Measurements from ENCODE around the gene PAK4.

PAK4 gene

DNA sequence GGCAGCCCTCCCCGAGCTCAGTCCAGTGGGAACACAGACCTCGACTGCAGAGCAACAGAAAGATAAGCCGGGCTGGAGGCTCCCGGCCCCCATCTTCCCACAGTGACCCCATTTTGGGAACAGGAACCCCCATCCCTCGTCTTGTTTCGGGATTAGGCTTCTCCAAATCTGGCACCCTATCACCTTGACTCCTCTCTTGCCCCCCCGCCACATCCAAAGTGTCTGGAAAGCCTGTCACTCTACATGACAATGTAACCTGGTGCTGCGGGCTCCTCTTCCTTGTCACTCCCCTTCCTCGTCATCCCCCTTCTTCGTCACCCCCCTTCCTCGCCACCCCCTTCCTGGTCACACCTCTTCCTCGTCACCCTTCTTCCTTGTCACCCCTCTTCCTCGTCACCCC, 10.1 kb downstream of the PAK4 start:
- no peaks in the 10 kb centered on the region for H3K36me3 ChIP-seq (ENCODE audit: insufficient read depth)
- TF ChIP-seq, protein P1, sequence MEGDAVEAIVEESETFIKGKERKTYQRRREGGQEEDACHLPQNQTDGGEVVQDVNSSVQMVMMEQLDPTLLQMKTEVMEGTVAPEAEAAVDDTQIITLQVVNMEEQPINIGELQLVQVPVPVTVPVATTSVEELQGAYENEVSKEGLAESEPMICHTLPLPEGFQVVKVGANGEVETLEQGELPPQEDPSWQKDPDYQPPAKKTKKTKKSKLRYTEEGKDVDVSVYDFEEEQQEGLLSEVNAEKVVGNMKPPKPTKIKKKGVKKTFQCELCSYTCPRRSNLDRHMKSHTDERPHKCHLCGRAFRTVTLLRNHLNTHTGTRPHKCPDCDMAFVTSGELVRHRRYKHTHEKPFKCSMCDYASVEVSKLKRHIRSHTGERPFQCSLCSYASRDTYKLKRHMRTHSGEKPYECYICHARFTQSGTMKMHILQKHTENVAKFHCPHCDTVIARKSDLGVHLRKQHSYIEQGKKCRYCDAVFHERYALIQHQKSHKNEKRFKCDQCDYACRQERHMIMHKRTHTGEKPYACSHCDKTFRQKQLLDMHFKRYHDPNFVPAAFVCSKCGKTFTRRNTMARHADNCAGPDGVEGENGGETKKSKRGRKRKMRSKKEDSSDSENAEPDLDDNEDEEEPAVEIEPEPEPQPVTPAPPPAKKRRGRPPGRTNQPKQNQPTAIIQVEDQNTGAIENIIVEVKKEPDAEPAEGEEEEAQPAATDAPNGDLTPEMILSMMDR (conservative IDR thresholded peaks at IDR 0.05; ENCODE audit: low read depth, low read length), result no peak
- no peak overlapping the region for H3K4me3 ChIP-seq (IDR thresholded peaks at IDR 0.05; ENCODE audit: insufficient read depth, low read depth, low read length)
- H4K20me1 ChIP-seq (ENCODE audit: insufficient read depth), result no peaks in the 10 kb centered on the region
- no peak overlapping the region for H3K9ac ChIP-seq
- no peaks in the 10 kb centered on the region for H3K27me3 ChIP-seq (ENCODE audit: insufficient read depth, low read depth)
- H3K27ac ChIP-seq, result no peak overlapping the region
- no peak overlapping the region for H2AFZ ChIP-seq (ENCODE audit: low read depth)
- H3K4me1 ChIP-seq (ENCODE audit: low read depth, poor library complexity, severe bottlenecking), result no peaks in the 10 kb centered on the region
- no peak overlapping the region for H3K4me2 ChIP-seq
- peaks cover 42% of the 10 kb centered on the region for H3K79me2 ChIP-seq (ENCODE audit: insufficient read depth, low read depth)

DNA sequence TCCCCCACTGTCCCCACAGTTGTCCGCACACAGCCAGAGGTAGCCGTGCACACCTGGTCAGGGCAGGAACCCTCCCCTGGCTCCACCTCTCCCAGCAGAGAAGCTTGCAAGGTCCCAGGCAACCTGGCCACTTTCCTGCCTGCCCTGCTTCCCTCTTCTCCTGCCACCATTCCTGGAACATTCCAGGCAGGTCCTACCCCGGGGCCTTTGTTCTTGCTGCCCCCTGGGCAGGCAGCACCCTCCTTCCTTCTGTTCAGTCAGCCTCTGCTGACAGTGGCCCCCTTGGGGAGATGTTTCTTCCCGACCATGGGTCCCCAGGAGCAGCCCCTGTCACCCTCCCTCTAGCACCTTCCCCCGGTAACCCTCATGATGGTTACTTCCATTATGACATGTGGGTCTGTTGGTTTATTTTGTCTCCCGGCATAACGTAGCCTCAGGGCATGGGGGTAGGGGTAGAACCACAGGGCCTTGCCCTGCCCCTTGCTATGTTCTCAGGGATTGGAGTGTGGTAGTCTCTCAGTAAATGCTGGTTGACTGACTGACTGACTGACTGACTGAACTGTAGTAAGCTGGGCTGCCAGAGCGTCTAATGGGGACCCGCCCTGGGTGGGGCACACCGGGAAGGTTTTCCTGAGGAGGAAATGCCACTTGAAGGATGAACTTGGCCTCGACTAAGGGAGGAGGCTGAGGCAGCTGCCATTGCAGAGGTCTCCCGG, 10.8 kb downstream of the PAK4 start:
- TF ChIP-seq, protein P1 (conservative IDR thresholded peaks at IDR 0.05; ENCODE audit: low read depth, low read length), result no peak
- peaks cover 42% of the 10 kb centered on the region for H3K79me2 ChIP-seq (ENCODE audit: insufficient read depth, low read depth)
- H3K9ac ChIP-seq, result no peak overlapping the region
- no peak overlapping the region for H2AFZ ChIP-seq (ENCODE audit: low read depth)
- no peaks in the 10 kb centered on the region for H3K27me3 ChIP-seq (ENCODE audit: insufficient read depth, low read depth)
- no peak overlapping the region for H3K4me2 ChIP-seq
- no peak overlapping the region for H3K27ac ChIP-seq
- H3K4me1 ChIP-seq (ENCODE audit: low read depth, poor library complexity, severe bottlenecking), result no peaks in the 10 kb centered on the region
- H3K4me3 ChIP-seq (IDR thresholded peaks at IDR 0.05; ENCODE audit: insufficient read depth, low read depth, low read length), result no peak overlapping the region
- no peaks in the 10 kb centered on the region for H4K20me1 ChIP-seq (ENCODE audit: insufficient read depth)
- H3K36me3 ChIP-seq (ENCODE audit: insufficient read depth), result no peaks in the 10 kb centered on the region

DNA sequence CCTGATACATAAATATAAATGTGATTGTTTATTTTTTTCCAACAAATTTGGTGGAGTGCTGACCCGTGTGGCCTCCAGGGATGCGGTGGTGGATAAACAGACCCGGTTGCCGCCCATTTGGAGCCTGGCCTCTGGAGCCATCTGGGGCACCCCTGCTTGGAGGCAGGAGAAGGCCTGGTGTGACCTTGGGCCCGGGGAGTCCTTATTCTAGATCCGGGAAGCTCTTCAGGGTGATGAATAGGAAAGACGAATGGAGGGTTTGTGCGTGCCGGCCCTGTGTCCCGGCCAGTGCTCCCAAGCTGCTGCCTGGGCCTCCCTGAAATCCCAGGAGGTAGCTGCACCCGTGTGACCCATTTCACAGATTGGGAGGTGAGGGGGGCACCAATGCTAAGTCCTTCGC, 11.5 kb downstream of the PAK4 start:
- no peak overlapping the region for H3K27ac ChIP-seq
- no peak overlapping the region for H3K4me3 ChIP-seq (IDR thresholded peaks at IDR 0.05; ENCODE audit: insufficient read depth, low read depth, low read length)
- H3K4me2 ChIP-seq, result no peak overlapping the region
- H4K20me1 ChIP-seq (ENCODE audit: insufficient read depth), result no peaks in the 10 kb centered on the region
- H3K27me3 ChIP-seq (ENCODE audit: insufficient read depth, low read depth), result no peaks in the 10 kb centered on the region
- TF ChIP-seq, protein P1 (conservative IDR thresholded peaks at IDR 0.05; ENCODE audit: low read depth, low read length), result no peak
- no peak overlapping the region for H2AFZ ChIP-seq (ENCODE audit: low read depth)
- peaks cover 42% of the 10 kb centered on the region for H3K79me2 ChIP-seq (ENCODE audit: insufficient read depth, low read depth)
- no peaks in the 10 kb centered on the region for H3K4me1 ChIP-seq (ENCODE audit: low read depth, poor library complexity, severe bottlenecking)
- no peak overlapping the region for H3K9ac ChIP-seq
- H3K36me3 ChIP-seq (ENCODE audit: insufficient read depth), result no peaks in the 10 kb centered on the region

DNA sequence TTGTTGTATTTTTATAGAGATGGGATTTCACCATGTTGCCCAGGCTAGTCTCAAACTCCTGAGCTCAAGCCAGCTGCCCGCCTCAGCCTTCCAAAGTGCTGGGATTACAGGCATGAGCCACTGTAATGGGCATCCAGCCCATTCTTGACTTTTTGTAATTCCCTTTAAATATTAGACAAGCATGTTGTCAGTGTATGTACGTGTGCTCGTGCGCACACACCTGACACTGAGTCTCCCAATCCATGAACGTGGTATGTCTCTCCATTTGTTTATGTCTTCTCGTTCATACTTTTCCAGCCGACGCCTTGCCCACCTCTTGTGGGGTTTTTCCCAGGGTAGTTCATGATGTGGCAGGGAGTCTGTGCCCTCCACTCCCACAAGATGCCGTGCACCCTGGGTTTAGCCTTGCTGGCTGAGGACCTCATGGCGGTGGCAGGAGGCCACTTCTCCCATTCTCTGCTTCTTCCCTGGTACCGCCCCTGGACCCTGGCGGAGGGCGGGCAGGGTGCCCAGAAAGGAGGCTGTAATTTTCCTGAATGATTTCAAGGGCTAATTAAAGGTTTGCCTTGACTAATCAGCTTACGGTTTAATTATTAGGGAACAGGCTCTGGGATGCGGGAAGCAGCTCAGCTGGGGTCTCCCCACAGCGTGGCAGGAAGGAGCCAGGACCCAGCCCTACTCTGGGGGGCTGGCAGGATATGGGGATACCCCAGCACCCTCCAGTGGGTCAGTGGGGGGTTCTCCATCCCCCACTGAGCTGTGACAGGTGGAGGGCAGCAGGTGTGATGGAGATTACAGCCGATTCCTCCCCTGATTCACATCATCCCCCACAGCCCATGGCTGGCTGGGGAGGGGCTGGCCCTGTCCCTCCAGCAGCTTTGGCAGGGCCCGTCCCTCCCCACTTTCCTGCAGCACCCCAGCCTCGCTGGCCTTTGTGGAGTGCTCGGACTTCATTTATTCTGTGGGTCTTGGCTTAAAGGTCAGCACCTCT, 12.9 kb downstream of the PAK4 start:
- Histone ChIP-seq H3K9ac (no peak overlapping the region), H3K4me3 (IDR thresholded peaks at IDR 0.05; ENCODE audit: insufficient read depth, low read depth, low read length) (no peak overlapping the region), H3K27me3 (ENCODE audit: insufficient read depth, low read depth) (no peaks in the 10 kb centered on the region), H3K36me3 (ENCODE audit: insufficient read depth) (no peaks in the 10 kb centered on the region), H3K27ac (no peak overlapping the region), H2AFZ (ENCODE audit: low read depth) (no peak overlapping the region), H4K20me1 (ENCODE audit: insufficient read depth) (no peaks in the 10 kb centered on the region), H3K4me1 (ENCODE audit: low read depth, poor library complexity, severe bottlenecking) (no peaks in the 10 kb centered on the region), H3K4me2 (no peak overlapping the region), H3K79me2 (ENCODE audit: insufficient read depth, low read depth) (peaks cover 30% of the 10 kb centered on the region; the same call in 1 of the 2 replicates)
- TF ChIP-seq, protein P1 (conservative IDR thresholded peaks at IDR 0.05; ENCODE audit: low read depth, low read length), result no peak

Data from KMS-11 (cell line).